ENCODE results near the gene ZBTB49. TPM values are rescaled to one million over a fixed set of nuclear protein-coding genes. Genes with fewer than 3 reads are reported as not detected.

The ZBTB49 gene
- total RNA-seq, 6 donors from 2014 or later, result 3.7 to 13.6 (median 4.5) TPM

DNA sequence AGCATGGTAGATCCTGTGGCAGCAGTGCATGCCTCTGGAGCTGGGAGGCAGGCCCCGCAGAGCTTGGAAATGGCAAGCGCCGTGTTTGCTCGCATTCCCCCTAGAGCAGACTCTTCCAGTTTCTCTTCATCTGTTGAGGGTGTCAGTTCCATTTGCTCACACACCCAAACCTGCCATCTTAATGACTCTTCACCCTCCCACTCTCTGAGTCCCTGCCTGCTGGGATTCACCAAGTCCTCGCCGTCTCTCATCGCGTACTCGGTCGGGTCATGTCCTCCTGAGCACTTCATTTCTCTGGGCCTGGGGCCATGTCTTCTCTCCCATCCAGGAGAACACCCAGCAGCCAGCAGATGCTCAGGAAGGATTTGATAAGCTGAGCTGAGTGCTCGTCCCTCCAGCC lies 16.9 kb downstream of the ZBTB49 start:
- DNase-seq, result peak in 1 of 2 donors; percentile 21
- Histone ChIP-seq H3K36me3 (peaks cover 0 to 44% (median 23%) of the 10 kb centered on the region in 4 donors), H3K4me1 (no peaks in the 10 kb centered on the region), H3K27ac (no peak overlapping the region), H3K27me3 (no peaks in the 10 kb centered on the region), H3K4me3 (no peak overlapping the region), H3K9me3 (no peaks in the 10 kb centered on the region)
- ATAC-seq (ENCODE audit: low FRiP score in 2 of 2), result no peak
- 94 to 97% methylated on average over 10 to 11 of the region's 11 CpGs for WGBS, 2 donors
- TF ChIP-seq, protein P1, sequence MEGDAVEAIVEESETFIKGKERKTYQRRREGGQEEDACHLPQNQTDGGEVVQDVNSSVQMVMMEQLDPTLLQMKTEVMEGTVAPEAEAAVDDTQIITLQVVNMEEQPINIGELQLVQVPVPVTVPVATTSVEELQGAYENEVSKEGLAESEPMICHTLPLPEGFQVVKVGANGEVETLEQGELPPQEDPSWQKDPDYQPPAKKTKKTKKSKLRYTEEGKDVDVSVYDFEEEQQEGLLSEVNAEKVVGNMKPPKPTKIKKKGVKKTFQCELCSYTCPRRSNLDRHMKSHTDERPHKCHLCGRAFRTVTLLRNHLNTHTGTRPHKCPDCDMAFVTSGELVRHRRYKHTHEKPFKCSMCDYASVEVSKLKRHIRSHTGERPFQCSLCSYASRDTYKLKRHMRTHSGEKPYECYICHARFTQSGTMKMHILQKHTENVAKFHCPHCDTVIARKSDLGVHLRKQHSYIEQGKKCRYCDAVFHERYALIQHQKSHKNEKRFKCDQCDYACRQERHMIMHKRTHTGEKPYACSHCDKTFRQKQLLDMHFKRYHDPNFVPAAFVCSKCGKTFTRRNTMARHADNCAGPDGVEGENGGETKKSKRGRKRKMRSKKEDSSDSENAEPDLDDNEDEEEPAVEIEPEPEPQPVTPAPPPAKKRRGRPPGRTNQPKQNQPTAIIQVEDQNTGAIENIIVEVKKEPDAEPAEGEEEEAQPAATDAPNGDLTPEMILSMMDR (IDR thresholded peaks at IDR 0.05), result no peak
- TF ChIP-seq POLR2AphosphoS5 (IDR thresholded peaks at IDR 0.05) (no peak), POLR2A (IDR thresholded peaks at IDR 0.05) (no peak), EP300 (IDR thresholded peaks at IDR 0.05) (no peak)

DNA sequence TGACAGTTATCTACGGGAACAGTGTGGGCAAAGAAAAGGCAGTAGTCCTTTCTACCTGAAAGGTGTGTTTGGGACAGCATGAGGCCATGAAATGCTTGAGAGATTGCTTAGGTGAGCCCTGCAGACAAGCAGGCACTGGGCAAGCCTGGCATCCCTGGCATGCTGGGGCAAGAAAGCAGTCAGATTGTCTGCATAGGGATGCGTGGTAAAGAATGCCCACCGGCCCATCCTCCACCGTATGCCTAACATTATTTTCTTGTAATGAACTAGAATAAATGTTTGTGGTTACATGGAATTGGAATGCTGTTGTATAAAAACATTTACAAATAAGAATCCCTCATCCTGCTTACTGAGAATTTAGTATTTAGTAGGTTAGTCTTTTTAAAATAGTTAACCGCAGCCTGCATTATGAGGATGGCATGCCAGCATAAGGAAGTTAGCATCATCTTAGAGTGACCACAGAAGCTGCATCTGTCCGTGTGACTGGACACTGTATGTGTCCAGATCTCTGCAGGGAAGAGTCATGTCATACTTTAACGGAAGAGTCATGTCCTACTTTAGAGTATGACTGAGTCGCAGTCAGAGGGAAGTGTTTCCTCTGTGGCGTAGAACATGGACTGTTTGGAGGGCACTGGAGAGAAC lies 18.9 kb downstream of the ZBTB49 start:
- Histone ChIP-seq H3K27me3 (no peaks in the 10 kb centered on the region), H3K36me3 (peaks cover 0 to 43% (median 24%) of the 10 kb centered on the region in 4 donors), H3K9me3 (no peaks in the 10 kb centered on the region), H3K27ac (no peak overlapping the region), H3K4me3 (no peak overlapping the region), H3K4me1 (no peaks in the 10 kb centered on the region)
- WGBS, 2 donors, result 92 to 96% methylated on average over 9 of the region's 9 CpGs
- DNase-seq (no peak), ATAC-seq (ENCODE audit: low FRiP score in 2 of 2) (no peak)
- TF ChIP-seq, protein P1 (IDR thresholded peaks at IDR 0.05), result no peak
- TF ChIP-seq POLR2AphosphoS5 (IDR thresholded peaks at IDR 0.05) (no peak), POLR2A (IDR thresholded peaks at IDR 0.05) (no peak), EP300 (IDR thresholded peaks at IDR 0.05) (no peak)

DNA sequence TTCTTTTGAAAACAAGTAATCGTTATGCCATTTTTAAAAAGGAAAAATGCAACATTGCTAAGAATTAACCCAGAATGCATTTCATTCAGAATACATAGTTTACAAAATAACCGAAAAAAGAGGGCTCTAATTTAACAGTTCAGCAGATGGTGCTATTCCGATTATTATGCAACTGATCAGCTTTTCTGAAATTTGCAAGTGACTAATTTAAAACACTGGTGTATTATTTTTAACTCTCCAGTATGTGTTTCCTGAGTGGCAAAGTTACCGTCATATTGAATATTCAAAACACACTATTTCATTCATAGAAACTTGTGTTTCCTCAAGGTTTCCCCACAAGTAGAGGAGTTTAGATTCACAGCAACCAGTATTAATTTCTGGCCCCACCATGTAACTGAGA lies 21.1 kb downstream of the ZBTB49 start:
- ATAC-seq (ENCODE audit: low FRiP score in 2 of 2), result no peak
- Histone ChIP-seq H3K36me3 (peaks cover 0 to 59% (median 35%) of the 10 kb centered on the region in 4 donors), H3K4me1 (no peaks in the 10 kb centered on the region), H3K27me3 (no peaks in the 10 kb centered on the region), H3K27ac (no peak overlapping the region), H3K9me3 (no peaks in the 10 kb centered on the region), H3K4me3 (no peak overlapping the region)
- DNase-seq, result no peak
- WGBS, 2 donors, result 86 to 89% methylated on average over 4 of the region's 4 CpGs
- TF ChIP-seq EP300 (IDR thresholded peaks at IDR 0.05) (no peak), POLR2A (IDR thresholded peaks at IDR 0.05) (no peak), POLR2AphosphoS5 (IDR thresholded peaks at IDR 0.05) (no peak)
- TF ChIP-seq, protein P1 (IDR thresholded peaks at IDR 0.05), result no peak

DNA sequence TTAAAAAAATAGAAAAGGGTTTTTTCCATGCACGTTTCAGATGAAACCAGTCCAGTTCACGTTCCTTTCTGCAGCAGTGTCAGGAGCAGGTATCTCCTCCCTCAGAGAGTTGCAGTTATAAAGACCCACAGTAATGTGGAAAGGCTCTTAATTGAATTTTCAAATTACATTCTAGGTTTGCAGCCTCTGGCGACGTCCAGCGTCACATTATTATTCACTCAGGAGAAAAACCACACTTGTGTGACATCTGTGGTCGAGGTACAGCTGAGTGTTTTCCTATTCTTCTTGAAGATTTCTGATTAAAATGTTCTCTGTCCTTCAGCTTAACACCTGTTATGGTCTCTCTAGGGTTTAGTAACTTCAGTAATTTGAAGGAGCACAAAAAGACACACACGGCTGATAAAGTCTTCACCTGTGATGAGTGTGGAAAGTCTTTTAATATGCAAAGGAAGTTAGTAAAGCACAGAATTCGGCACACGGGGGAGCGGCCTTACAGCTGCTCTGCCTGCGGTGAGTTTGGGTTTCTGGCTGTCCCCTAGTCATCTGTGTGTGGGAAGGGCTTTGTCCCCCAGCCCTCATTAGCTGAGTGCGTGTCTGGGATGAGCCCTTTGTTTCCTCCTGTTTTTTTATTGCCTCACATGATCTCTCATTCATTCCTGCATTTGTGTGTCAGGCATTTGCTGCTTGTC lies 25.6 kb downstream of the ZBTB49 start:
- no peak for TF ChIP-seq POLR2A (IDR thresholded peaks at IDR 0.05)
- no peak for TF ChIP-seq POLR2AphosphoS5 (IDR thresholded peaks at IDR 0.05)
- TF ChIP-seq, protein P1 (IDR thresholded peaks at IDR 0.05), result no peak
- TF ChIP-seq EP300 (IDR thresholded peaks at IDR 0.05), result no peak
- Histone ChIP-seq H3K4me3 (no peak overlapping the region), H3K36me3 (peaks cover 3 to 77% (median 43%) of the 10 kb centered on the region in 4 donors), H3K27ac (no peak overlapping the region), H3K9me3 (no peaks in the 10 kb centered on the region), H3K27me3 (no peaks in the 10 kb centered on the region), H3K4me1 (no peaks in the 10 kb centered on the region)
- ATAC-seq (ENCODE audit: low FRiP score in 2 of 2) (no peak), DNase-seq (no peak)
- WGBS, 2 donors, result 88 to 91% methylated on average over 12 of the region's 12 CpGs

Data from upper lobe of left lung (tissue), 6 donors.